ENCODE data around the gene ADAT1.

The ADAT1 gene

GRCh38 chr16:75622761-75623605 is at the start of gene ADAT1:
Gene ADAT1 (minus strand): TSS chr16:75623281. CDS start chr16:75620799, 2,482 bp downstream.
- TF ChIP-seq CTCF (IDR thresholded peaks at IDR 0.05; ENCODE audit: control insufficient read depth, extremely low read depth, insufficient read depth) = no peak
- peak; percentile 93 for DNase-seq (ENCODE audit: low read depth)
- H3K4me3 ChIP-seq (ENCODE audit: low read depth, low read length) = peak within 1 kb of the TSS; percentile 64

DNA sequence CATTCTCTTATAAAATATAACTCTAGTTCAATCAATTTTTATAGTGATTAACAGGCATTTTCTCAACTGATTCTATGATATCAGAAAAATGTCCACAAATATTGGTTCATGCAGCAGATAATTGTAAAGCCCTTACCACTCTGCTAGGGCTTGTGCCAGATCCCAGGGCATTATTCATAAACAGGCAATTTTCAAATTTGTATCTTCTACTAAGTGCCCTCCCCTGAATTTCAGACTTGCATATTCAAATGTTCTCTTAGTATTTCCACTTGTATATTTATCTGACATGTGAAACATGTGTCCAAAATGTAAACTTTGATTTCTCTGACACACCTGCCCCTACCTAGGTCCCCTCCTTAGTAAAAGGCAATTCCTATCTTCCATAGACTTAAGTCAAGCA is 44.4 kb upstream of the ADAT1 start:
- no peak overlapping the region for H3K4me3 ChIP-seq (ENCODE audit: low read depth, low read length)
- DNase-seq (ENCODE audit: low read depth) = no peak
- no peak for TF ChIP-seq CTCF (IDR thresholded peaks at IDR 0.05; ENCODE audit: control insufficient read depth, extremely low read depth, insufficient read depth)

DNA sequence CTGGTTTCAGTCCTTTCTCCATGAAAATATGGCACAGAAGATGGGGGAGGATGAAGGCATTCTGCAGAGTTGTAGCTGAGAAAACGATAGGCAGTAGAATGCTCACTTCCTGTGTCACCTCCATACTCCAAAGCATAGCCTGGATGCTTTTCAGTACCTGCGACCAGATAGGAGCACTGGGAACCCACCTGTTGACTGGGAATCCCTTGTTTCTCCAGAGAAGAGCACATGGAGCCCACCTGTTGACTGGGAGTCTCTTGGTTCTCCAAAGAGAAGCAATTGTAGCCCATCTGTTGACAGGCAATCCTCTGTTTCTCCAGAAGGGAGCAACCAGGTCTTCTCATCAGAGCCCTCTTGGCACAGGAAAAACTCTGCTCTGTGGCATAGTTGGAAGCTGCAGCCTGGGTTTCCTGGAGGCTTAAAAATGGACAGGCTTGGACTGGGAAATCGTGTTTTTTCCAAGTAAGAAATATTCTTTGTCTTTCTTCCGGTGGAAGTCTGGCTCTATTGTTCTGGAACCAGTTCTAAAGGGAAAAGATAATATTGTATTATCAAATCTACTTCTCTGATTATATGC is 37.7 kb upstream of the ADAT1 start:
- no peak for TF ChIP-seq CTCF (IDR thresholded peaks at IDR 0.05; ENCODE audit: control insufficient read depth, extremely low read depth, insufficient read depth)
- no peak overlapping the region for H3K4me3 ChIP-seq (ENCODE audit: low read depth, low read length)
- DNase-seq (ENCODE audit: low read depth) = no peak

DNA sequence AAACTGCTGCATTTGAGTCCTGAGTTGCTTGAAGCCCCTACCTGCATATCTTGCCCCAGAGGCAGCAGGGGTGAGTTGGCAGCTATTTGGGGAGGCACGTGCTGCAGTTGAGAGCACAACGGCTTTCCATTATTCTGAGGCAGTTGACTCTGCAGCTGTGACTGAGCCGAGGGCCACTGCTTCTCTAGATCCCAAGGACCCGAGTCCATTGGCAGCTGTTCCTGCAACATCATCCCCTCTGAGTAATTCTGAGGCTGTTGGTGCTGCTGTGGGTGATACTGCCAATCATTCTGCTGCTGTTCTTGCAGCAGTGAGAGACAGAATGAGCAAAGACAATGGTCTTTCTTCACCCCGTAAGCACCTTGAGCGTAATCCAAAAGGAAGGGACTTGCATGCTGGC is 37.2 kb upstream of the ADAT1 start:
- no peak overlapping the region for H3K4me3 ChIP-seq (ENCODE audit: low read depth, low read length)
- TF ChIP-seq CTCF (IDR thresholded peaks at IDR 0.05; ENCODE audit: control insufficient read depth, extremely low read depth, insufficient read depth) = no peak
- DNase-seq (ENCODE audit: low read depth) = no peak

GRCh38 chr16:75658175-75658574 is 35.1 kb upstream of the ADAT1 start:
- H3K4me3 ChIP-seq (ENCODE audit: low read depth, low read length) = no peak overlapping the region
- no peak for TF ChIP-seq CTCF (IDR thresholded peaks at IDR 0.05; ENCODE audit: control insufficient read depth, extremely low read depth, insufficient read depth)
- DNase-seq (ENCODE audit: low read depth) = no peak

- no peak overlapping the region for H3K4me3 ChIP-seq (ENCODE audit: low read depth, low read length)
- DNase-seq (ENCODE audit: low read depth) = no peak
- TF ChIP-seq CTCF (IDR thresholded peaks at IDR 0.05; ENCODE audit: control insufficient read depth, extremely low read depth, insufficient read depth) = no peak
Observed at GRCh38 chr16:75653922-75654321, 30.8 kb upstream of the ADAT1 start.

Data from LNCaP clone FGC (cell line).